Stimulated activated CD4-positive, alpha-beta T cell treated with anti-CD3 and anti-CD28 coated beads, Interleukin-4, amount 100 ng/mL, for 1 hour (primary cell): ENCODE measurements around the gene MAMDC2.
"Not testable (repeated sequence)": the region's sequence is repeated elsewhere in the genome, so short reads cannot be mapped to it uniquely, and the experiment has no call there.

Experiments
- DNase-seq: peaks from one replicate; pipeline ENCODE4 v3.0.0-alpha.2; 2020

MAMDC2 gene

GRCh38 chr9:70143394-70144130 lies 99.9 kb downstream of the MAMDC2 start:
- no peak for DNase-seq

DNA sequence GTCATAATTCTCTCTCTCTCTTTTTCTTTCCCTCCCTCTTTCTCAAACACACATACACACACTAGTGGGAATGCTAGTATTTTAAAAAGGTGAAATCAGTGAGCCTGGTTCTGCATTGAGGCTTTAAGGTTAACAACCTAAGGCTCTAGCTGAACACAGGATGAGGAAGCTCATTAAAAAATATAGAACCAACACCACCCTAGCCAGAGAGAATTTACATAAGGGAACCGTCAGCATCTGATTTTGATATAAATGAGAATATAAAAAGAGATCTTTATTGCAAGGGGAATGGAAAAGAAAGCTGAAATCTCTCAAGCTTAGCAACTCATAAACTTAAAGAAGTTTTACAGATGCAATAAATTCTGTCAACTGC lies 100.5 kb downstream of the MAMDC2 start:
- DNase-seq, result no peak

DNA sequence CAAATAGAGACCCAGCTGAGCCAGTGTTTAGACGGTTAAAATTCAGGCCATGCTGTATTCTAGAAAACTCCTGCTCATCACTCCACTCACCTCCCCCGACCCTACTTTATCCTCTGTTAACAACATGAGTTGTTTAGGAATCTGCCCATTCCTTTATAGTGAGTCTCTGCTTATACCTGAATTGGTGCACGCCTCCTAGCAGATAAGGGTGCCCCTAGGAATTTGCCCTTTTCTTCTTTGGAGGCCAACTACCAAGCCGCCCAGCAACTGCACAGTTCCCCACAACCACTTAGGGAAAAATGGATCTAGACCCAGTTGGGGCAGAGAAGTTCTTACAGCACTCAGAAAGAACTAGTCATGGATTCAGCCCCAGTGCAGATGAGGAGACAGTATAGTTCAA lies 102.3 kb downstream of the MAMDC2 start:
- no peak for DNase-seq

GRCh38 chr9:70147196-70147595 lies 103.5 kb downstream of the MAMDC2 start:
- no peak for DNase-seq

DNA sequence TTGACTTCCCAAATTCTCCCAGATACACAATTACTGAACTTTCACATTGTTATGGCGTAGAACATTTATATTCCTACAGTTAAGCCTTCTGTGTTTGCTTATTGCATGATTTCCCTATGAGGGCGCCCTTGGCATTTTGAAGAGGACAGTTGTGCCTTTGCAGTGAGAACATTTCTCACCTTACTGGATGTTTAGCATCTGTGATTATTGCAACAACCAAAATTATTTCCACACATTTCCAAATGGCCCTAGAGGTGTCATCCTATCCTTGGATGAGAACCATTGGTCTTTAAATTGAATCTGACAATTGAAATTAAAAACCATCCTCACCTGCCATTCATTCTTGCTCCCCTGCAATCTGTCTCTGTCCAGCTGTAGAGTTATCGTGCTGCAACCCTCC lies 104.0 kb downstream of the MAMDC2 start:
- no peak for DNase-seq

DNA sequence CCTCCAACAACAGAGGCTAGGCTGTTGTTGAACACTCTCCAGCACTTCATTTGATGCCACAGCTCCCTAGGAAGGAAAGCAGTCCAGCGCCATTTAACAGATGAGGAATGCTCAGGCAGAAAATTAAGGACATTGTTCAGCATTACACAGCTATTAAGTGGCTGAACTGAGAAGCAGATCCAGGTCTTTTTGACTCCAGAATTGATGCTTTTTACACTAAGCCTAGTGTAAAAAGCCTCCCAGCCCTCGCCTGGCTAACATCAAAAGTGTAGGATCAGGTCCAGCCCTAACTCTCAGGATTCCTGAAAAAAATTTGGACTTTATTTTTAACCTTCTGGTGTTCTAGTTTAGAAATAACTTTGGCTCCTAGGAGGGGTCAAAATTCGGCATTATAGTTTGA lies 108.7 kb downstream of the MAMDC2 start:
- no peak for DNase-seq

- no peak for DNase-seq
These were observed 113.1 kb downstream of the MAMDC2 start for GRCh38 chr9:70156729-70157128.

- no peak for DNase-seq
These were observed 116.0 kb downstream of the MAMDC2 start for GRCh38 chr9:70159630-70160029.

DNA sequence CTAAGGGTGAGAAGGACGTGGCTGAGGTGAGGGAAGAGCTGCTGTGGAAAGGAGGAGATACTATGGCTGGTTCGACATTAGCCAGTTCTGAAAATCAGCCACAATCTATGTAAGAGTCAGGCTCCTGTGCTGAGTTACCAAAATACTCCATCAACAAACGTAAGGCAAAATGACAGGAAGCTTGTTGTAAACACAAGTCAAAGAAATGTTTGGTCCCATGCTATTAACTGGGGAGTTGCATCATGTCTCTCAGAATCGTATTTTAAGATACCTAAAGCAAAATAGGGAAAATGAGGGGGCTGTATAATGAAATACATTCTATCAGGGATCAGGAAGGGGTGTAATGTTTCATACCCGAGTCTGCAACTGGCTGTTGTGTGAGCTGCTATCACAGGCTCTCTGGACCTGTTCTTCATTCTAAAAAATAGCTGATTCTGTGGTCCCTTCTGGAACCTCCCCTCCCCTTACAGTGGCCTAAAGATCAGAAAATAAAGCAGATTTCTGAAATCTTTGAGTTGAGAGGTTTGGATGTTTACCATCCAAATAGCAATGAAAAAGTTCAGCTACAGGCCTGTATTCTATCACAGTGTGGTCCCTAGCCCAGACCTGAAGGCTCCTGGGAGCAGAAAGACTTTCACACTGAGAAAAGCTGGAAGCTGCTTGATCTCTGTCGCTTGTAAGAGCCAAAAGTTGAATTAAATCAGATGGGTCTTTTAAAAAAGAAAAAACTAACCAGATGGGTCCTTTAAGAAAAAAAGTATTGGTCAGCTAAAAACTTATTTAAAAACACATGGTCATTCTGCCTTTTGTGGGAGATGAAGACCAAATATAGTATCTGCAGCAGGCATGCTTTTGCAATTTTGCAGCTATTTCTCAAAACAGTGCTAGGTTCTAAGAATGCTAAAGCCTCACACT lies 117.3 kb downstream of the MAMDC2 start:
- DNase-seq, result no peak

DNA sequence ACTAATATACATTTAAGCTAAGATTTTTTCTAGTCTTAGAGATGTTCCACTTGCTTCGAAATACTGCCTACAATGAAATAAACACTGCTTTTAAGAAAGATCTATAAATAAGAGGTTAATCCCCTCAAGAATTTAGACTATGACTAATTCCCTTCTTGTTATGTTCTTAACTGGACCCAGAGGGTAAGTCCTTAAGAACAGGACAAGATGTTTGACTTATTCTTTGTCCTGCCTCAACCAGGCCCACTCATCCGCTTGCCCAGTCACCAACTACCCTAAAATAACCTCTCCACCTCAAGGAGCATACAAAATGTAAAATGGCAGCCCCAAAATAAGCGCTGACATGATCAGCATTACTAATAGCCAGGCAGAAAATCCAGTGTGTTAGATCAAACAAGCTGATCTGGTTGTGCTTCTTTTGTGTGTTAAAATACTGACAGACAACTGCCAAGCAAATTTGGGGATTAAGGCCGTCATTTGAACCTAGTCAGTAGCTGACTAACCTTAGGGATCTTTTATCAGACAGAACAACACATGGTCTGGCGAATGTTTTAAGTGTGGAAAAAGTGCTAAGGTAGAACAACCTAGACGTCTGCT lies 121.5 kb downstream of the MAMDC2 start:
- no peak for DNase-seq

- DNase-seq, result no peak
These were observed 124.9 kb downstream of the MAMDC2 start for GRCh38 chr9:70168521-70168920.

- DNase-seq, result no peak
These were observed 125.6 kb downstream of the MAMDC2 start for GRCh38 chr9:70169222-70169621.

GRCh38 chr9:70170151-70170790 lies 126.6 kb downstream of the MAMDC2 start:
- no peak for DNase-seq

DNA sequence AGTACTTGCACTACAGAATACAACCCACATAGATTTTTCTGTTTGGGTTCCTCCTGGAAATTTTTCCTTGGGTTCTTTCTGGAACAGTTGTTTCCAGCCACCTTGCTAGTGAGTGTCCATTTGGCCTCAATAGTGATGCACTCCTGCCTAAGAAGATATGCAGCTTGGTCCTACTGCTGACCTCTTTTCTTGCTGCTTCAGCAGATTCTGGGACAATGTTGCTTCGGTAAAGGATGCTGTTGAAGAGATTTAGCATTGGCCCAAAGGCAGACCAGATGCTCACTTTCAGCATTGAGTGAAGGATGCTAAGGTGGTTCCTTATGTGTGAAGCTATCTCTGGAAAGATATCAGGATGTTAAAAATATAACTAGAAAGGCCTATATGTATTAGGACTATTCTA lies 128.9 kb downstream of the MAMDC2 start:
- no peak for DNase-seq

GRCh38 chr9:70177121-70177520 lies 133.5 kb downstream of the MAMDC2 start:
- DNase-seq, result no peak

DNA sequence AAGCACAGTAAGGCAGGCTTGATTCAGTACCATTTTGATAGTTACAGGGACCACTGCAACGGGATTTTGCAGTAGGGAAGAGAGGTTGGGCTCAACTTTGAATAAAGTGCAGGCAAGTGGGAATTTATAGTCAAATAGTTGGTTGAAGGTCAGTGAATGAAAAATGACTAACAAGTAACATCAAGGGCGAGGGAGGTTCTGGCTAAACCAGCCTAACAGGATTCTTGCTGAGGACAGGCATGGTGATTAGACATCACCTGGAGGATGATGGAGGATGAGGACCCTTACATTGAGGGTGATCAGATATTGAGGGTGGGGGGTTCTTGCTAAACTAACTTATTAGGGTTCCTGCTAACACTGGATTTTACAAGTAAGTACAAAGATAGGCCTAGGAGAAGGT lies 149.1 kb downstream of the MAMDC2 start:
- DNase-seq, result no peak

DNA sequence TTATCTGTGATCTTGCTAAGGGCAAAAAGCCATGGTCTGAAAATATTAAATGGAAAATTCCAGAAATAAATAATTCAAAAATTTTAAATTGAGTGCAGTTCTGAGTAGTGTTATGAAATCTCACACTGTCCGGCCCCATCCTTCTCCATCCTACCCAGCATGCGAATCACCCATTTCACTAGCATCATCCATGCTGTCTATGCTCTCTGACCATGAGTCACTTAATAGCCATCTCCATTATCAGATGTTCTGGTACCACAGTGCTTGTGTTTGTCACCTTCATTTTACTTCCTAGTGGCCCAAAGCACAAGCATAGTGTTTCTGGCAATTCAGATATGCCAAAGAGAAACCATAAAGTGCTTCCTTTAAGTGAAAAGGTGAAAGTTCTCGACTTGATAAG lies 151.8 kb downstream of the MAMDC2 start:
- no peak for DNase-seq

GRCh38 chr9:70197216-70198044 lies 153.8 kb downstream of the MAMDC2 start:
- DNase-seq, result no peak

GRCh38 chr9:70204743-70205142 lies 161.1 kb downstream of the MAMDC2 start:
- DNase-seq, result not testable (repeated sequence)

- no peak for DNase-seq
These were observed 161.8 kb downstream of the MAMDC2 start for GRCh38 chr9:70205366-70206020.

GRCh38 chr9:70217029-70217428 lies 173.4 kb downstream of the MAMDC2 start:
- no peak for DNase-seq

GRCh38 chr9:70218767-70219166 lies 175.1 kb downstream of the MAMDC2 start:
- no peak for DNase-seq
